Activated T-cell treated with anti-CD3 and anti-CD28 coated beads for 4 hours (primary cell): Measurements from ENCODE around the gene MAPK8IP2.
A peak's percentile ranks its signal among the peaks of the same experiment; 100 is the strongest.

Source experiments
- DNase-seq: peaks from one replicate; pipeline ENCODE4 v3.0.0-alpha.2; 2020

Gene MAPK8IP2

DNA sequence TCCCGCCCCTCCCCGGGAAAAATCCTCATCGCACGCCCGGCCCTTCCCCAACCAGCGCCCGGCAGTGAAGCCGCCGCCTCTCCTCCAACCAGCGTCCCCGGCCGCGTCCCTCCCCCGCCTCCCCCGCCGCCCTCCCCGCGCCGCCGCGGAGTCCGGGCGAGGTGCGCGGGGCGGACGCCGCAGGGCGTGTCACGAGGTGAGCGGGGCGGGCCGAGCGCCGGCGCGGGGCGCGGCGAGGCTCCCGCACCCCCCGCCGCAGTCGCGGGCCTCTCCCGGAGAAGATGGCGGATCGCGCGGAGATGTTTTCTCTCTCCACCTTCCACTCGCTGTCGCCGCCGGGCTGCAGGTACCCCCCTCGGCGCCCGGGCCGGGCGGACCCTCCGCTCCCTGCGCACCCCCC lies at the start of gene MAPK8IP2:
Gene MAPK8IP2 (plus strand): TSS at position 256 of the 400 bp plus-strand sequence. CDS start 26 bp downstream, at position 282.
- DNase-seq: no peak

GRCh38 chr22:50551160-50551752 lies 49.3 kb upstream of the MAPK8IP2 start:
- DNase-seq: no peak

DNA sequence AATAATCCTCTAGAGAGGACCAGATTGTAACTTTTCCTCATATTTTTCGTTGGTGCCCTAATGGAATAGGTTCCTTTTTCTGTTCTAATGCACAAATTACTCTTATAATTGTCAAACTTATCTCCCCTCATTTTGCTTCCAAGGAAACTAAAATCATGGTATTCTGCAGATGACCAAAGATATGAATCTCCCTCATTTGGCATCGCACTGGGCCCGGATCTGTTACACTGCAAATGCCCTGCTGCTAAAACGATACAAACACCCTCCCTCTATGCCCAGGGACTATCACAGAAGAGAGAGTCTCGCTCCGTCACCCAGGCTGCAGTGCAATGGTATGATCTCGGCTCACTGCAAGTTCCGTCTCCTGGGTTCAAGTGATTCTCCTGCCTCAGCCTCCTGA lies 47.3 kb upstream of the MAPK8IP2 start:
- no peak for DNase-seq

GRCh38 chr22:50556703-50557102 lies 43.9 kb upstream of the MAPK8IP2 start:
- no peak for DNase-seq

- no peak for DNase-seq
Observed at GRCh38 chr22:50560034-50560433, 40.6 kb upstream of the MAPK8IP2 start.

DNA sequence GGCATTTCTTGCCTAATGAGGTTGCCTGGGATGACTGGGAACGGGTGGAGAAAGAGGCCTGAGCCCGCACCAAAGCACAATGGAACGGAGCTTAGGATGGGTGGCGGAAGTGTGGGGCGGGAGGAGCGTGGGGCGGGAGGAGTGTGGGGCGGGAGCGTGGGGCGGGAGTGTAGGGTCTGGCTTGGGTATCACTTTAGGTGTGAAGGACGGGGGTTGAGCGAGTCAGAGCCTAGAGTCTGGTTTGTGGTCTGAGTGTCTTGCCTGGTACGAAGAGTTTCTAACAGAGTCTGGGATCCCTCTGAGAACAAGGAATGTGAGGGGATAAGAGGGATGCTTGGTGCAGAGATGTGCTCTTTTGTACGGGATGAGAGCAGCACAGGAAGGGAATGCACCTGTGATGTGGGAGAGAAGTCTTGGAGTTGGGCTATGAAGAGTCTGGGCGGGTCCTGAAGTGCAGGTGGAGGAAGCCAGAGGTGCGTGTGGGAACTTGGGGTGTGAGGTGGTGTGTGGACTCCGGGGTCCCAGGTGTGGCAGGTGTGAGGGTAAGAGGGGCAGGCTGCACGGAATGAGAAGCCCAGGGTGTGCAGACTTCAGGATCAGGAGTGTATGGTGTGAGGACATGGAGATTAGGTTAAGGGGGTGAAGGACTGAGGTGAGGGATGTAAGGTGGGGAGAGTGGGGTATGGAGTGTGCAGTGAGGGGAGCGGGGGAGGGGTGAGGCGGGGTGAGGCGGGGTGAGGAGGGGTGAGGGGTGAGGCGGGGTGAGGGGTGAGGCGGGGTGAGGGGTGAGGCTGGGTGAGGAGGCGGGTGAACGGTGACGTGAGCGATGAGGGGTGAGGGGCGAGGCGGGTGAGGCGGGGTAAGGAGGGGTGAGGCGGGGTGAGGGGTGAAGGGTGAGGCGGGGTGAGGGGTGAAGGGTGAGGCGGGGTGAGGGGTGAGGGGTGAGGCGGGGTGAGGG lies 38.9 kb upstream of the MAPK8IP2 start:
- DNase-seq: no peak

- DNase-seq: peak; percentile 96
Observed at GRCh38 chr22:50562523-50563412, 37.8 kb upstream of the MAPK8IP2 start, which contains the start of gene SYCE3. Gene SYCE3 (minus strand): TSS chr22:50562919. CDS start chr22:50556405, 6,514 bp downstream.

DNA sequence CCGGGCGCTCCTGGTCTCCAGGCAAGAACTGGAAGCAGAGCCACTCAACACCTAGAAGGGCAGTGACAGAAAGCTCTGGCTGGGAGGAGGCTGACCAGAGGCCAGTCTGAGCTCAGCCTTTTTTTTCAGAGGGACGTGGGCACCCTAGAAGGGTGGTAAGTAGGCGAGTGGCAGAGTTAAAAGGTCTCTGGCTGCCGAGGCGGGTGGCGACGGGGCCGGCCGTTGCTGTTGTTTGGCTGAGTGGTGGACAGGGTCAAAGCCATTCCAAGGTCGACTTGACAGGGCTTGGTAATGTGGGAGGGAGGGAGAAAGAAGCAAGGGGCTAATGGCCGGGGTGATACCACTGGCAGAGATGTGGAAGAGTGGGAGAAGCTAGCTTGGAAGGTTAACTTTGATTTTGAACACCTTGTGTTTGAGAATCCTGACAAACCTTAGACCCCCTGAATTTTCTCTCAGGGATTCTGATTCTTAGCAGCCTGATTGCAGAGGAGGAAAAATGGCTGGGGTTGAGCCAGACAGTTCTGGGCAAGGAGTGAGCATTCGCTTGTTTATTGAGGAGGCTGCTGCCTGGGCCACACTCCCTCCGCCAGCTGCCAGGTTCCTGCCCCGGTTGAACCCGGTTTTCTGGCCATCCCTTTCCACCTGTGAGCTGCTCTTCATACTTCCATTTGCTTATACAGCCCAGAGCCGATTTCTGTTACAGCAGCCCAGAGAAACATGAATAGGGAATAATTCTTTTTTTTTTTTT lies 37.0 kb upstream of the MAPK8IP2 start:
- no peak for DNase-seq

GRCh38 chr22:50564289-50564688 lies 36.3 kb upstream of the MAPK8IP2 start:
- DNase-seq: no peak

GRCh38 chr22:50567721-50568252 lies 32.8 kb upstream of the MAPK8IP2 start:
- no peak for DNase-seq

DNA sequence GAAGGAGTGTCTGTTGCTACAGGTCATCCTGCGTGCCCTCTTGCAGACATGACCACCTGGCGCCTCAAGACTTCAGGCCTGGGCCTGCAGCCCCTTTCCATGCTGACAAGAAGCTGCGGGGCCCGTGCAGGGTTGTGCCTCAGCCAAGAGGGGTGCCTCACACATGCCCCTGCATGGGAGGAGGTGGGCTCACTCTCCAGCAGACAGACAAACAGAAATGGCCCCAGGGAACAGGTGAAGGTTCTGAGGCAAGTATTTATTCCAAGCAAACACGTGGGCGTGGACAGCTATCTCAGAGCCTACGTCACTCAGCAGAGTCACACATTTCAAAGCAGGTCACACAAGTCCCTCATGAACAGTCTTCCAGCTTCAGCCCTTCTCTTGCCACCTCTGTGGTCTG lies 32.0 kb upstream of the MAPK8IP2 start:
- DNase-seq: no peak

- no peak for DNase-seq
Observed at GRCh38 chr22:50569041-50569459, 31.5 kb upstream of the MAPK8IP2 start.

GRCh38 chr22:50569896-50570535 lies 30.6 kb upstream of the MAPK8IP2 start:
- DNase-seq: no peak

DNA sequence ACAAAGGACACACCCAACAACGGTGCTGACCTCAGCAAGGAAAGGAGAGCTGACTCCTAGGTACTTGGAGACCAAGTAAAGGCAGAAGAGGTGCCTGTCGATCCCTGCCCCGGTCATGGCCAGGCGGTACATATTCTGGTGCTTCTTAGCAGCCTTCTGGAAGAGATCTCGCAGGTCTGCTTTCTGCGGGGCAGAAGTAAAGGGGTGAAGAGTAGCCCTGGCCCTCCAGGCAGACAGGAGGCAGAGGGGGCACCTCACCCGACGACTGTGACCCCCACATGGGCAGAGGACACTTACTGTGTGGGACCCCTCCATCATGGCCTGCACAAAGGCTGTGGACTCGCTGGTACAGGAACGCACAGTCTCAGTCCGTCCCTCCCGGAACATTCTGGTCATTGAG lies 29.7 kb upstream of the MAPK8IP2 start:
- DNase-seq: no peak

- DNase-seq: no peak
Observed at GRCh38 chr22:50571264-50572175, 29.1 kb upstream of the MAPK8IP2 start.

- no peak for DNase-seq
Observed at GRCh38 chr22:50572965-50573364, 27.6 kb upstream of the MAPK8IP2 start.

DNA sequence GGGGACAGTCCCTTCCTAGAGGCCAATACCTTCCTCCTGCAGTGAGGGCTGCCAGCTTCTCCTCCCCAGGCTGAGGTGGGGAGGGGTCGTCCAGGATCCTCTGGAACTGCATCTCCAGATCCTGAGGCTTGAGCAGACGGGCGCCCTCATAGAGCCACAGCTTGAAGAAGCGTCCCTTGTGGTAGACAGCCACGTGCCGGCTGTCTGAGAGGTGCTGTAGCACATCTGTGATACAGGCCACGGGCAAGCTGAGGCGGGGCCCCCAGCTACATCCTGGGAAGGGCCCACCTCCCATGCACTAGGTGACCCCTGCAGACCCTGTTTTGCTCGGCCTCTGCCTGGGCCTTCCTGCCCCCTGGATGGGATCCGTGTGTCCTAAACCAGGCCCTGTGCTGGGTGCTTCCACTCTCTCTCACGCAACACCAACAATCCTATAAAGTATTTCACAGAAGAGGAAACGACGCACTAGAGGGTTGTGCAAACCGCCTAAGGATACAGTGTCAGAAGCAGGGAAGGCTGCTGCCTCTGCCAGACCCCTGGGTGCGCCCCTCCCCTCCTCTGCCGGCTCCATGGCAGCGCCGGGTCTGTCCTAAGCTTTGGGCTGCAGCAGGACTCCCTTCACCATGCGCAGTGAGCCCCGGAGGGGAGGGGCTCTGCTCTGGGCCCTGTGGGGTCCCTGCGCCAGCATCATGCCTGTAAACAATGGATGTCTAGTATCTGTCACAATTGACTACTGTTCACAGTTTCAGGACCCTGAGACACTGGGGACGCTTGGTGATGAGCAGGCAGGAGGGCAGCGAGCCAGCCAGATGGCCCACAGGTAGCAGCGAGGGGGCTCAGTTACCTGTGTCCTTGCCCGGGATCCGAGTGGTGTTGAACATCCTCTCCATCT lies 26.9 kb upstream of the MAPK8IP2 start:
- no peak for DNase-seq

GRCh38 chr22:50574383-50574755 lies 26.2 kb upstream of the MAPK8IP2 start:
- DNase-seq: no peak

- no peak for DNase-seq
Observed at GRCh38 chr22:50575426-50575941, 25.1 kb upstream of the MAPK8IP2 start.
